GM12891 (cell line): ENCODE measurements around the gene FBXW2.

Experiments
- POLR2A ChIP-seq: IDR thresholded peaks from 2 replicates; pipeline ENCODE4 v1.6.1; 2011; ENCODE audit warnings: low read depth, low read length, control low read depth
- POLR2AphosphoS5 ChIP-seq: IDR thresholded peaks from 2 replicates; pipeline ENCODE4 v1.6.1; 2011; ENCODE audit warnings: low read depth, low read length, control low read depth
- SPI1 ChIP-seq: IDR thresholded peaks from 2 replicates; pipeline ENCODE4 v1.6.1; 2011; ENCODE audit warnings: low read depth, low read length, control low read depth
- TAF1 ChIP-seq: IDR thresholded peaks from 2 replicates; pipeline ENCODE4 v1.6.1; 2011; ENCODE audit warnings: low read depth, low read length, control low read depth

DNA sequence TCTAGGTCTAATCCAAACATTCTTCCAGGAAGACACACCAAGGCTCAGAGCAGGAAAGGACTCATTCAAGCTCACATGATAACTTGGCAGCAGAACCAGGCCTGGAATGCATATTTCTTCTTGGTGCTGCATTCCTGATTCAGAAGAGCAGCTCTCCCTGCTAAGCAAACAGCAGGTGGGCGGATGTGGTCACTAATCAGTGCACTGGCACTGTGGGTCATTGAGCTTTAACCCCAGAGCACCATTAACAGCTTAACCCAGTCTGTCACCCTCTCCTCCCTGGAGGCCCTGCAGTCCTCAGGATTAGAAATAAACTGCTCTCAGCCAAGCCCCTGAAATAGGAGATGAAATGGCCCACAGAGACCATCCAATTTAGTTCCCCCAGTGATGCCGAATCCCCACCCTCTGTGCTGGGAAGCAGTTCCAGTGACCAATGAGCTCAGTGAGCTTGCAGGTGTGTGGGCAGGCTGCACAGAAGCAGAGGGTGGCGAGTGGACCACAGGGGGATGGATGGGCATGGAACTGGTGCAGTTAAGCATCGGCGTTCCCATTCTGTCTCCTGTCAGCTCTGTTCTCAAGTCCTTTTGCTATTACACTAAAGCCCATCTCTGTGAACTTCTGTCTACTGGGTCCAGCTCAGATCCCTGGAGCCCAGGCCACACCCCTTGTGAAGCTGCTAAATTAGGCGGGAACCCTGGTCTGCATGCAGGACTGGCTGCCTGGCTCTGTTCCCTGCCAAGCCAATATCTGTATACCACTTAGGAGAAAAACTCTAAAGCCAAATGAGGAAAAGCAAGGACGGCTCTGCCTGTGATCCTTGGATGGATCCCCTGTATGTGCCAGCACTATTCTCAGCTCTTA is 62.3 kb downstream of the FBXW2 start:
- no peak for TF ChIP-seq TAF1
- TF ChIP-seq POLR2AphosphoS5, result no peak
- no peak for TF ChIP-seq POLR2A
- no peak for TF ChIP-seq SPI1
